Upper lobe of left lung (tissue), 6 donors: ENCODE measurements around the gene ZNF724. TPM values are rescaled to one million over a fixed set of nuclear protein-coding genes. Genes with fewer than 3 reads are reported as not detected.
"Not testable (repeated sequence)": the region's sequence is repeated elsewhere in the genome, so short reads cannot be mapped to it uniquely, and the experiment has no call there.

ENCODE experiments used
- ATAC-seq, 2 donors: fragments of 200-7000 bp; cut with Tn5 transposase; one replicate each; pipeline ENCODE4 v1.9.1; 2022; ENCODE audit warnings: mild to moderate bottlenecking in 2 of 2, moderate library complexity in 2 of 2; ENCODE audit not compliant: low FRiP score in 2 of 2
- DNase-seq, 2 donors: peaks; one replicate each; pipeline ENCODE4 v3.0.0-alpha.2; 2019 to 2020
- H3K27ac ChIP-seq, 4 donors: fragments of 200-600 bp; sonication (generic); one replicate each; pipeline ENCODE4 v1.5.1; 2016 to 2019
- H3K27me3 ChIP-seq, 4 donors: fragments of 200-600 bp; sonication (generic); one replicate each; pipeline ENCODE4 v1.5.1; 2017 to 2019
- H3K36me3 ChIP-seq, 4 donors: fragments of 200-600 bp; sonication (generic); one replicate each; pipeline ENCODE4 v1.5.1; 2016 to 2019
- H3K4me1 ChIP-seq, 4 donors: fragments of 200-600 bp; sonication (generic); one replicate each; pipeline ENCODE4 v1.5.1; 2018 to 2019
- H3K4me3 ChIP-seq, 4 donors: fragments of 200-600 bp; sonication (generic); one replicate each; pipeline ENCODE4 v1.5.1; 2017 to 2019; ENCODE audit warnings: mild to moderate bottlenecking in 2 of 4, moderate library complexity in 1 of 4
- H3K9me3 ChIP-seq, 4 donors: fragments of 200-600 bp; sonication (generic); one replicate each; pipeline ENCODE4 v1.5.1; 2018 to 2019
- CTCF ChIP-seq, 6 experiments: fragments of 450-650 bp in 4 of 6; fragments of 200-600 bp in 2 of 6; sonication (generic) in 2 of 6; IDR thresholded peaks; one replicate each; pipeline ENCODE4 v1.5.1; 2016 to 2019; ENCODE audit warnings: antibody characterized with exemption in 6 of 6
- EP300 ChIP-seq, 4 donors: sonication (generic); formaldehyde crosslinking; IDR thresholded peaks; one replicate each; pipeline ENCODE4 v1.5.1; 2017; ENCODE audit warnings: antibody characterized with exemption in 4 of 4, control low read depth in 2 of 4
- POLR2A ChIP-seq, 4 donors: fragments of 450-650 bp; IDR thresholded peaks; one replicate each; pipeline ENCODE4 v1.5.1; 2016 to 2017; ENCODE audit warnings: antibody characterized with exemption in 4 of 4, mild to moderate bottlenecking in 2 of 4
- POLR2AphosphoS5 ChIP-seq, 2 donors: sonication (generic); formaldehyde crosslinking; IDR thresholded peaks; one replicate each; pipeline ENCODE4 v1.5.1; 2017; ENCODE audit warnings: antibody characterized with exemption in 2 of 2
- WGBS, 2 donors: methylation state at CpG; one replicate each; pipeline ENCODE4 v1.1.5; 2017 to 2018; 5-methylcytosine and 5-hydroxymethylcytosine counted together
- total RNA-seq, 6 donors: library from RNA; depleted of rRNA in 4 of 6; stranded (reverse); fragments of >200 nt in 4 of 6; gene quantifications; one replicate each; pipeline versions ENCODE4 v1.1.0 to v1.2.1, GENCODE V29; 2016 to 2021
- donor health status: DM: no; HTN: no; CAD: no; lungs with moderate emphysema.
- donor health status: DM: no; HTN: yes; CAD: no; lungs with severe emphysema.

ZNF724 gene
- total RNA-seq, 6 donors from 2014 or later, result 1.1 to 5.2 (median 2.3) TPM

- TF ChIP-seq POLR2AphosphoS5 (IDR thresholded peaks at IDR 0.05) (no peak), EP300 (IDR thresholded peaks at IDR 0.05) (no peak), POLR2A (IDR thresholded peaks at IDR 0.05) (no peak), CTCF (IDR thresholded peaks at IDR 0.05) (no peak)
- DNase-seq, result no peak
These were observed 35.8 kb upstream of the ZNF724 start for GRCh38 chr19:23285948-23286347.

DNA sequence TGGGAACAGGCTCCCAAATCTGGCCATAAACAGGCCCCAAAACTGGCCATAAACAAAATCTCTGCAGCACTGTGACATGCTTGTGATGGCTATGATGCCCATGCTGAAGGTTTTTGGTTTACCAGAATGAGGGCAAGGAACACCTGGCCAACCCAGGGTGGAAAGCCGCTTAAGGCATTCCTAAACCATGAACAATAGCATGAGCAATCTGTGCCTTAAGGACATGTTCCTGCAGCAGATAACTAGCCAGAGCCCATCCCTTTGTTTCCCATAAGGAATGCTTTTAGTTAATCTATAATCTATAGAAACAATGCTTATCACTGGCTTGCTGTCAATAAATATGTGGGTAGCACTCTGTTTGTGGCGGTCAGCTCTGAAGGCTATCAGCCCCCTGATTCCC, 35.1 kb upstream of the ZNF724 start:
- H3K27me3 ChIP-seq, DNase-seq, H3K27ac ChIP-seq, ATAC-seq, H3K4me3 ChIP-seq, H3K36me3 ChIP-seq, H3K9me3 ChIP-seq, H3K4me1 ChIP-seq: not testable (repeated sequence)
- WGBS, 2 donors, result 88 to 100% methylated on average over 2 of the region's 2 CpGs

More at GRCh38 chr19:23285948-23286347, 35.8 kb upstream of the ZNF724 start:
- Histone ChIP-seq H3K27me3 (no peaks in the 10 kb centered on the region), H3K27ac (no peak overlapping the region), H3K4me1 (no peaks in the 10 kb centered on the region), H3K9me3 (peaks cover 0 to 5% (median 0%) of the 10 kb centered on the region in 4 donors), H3K36me3 (no peaks in the 10 kb centered on the region), H3K4me3 (no peak overlapping the region)
- no peak for ATAC-seq
- WGBS, 2 donors, result 80 to 95% methylated on average over 1 of the region's 1 CpG

DNA sequence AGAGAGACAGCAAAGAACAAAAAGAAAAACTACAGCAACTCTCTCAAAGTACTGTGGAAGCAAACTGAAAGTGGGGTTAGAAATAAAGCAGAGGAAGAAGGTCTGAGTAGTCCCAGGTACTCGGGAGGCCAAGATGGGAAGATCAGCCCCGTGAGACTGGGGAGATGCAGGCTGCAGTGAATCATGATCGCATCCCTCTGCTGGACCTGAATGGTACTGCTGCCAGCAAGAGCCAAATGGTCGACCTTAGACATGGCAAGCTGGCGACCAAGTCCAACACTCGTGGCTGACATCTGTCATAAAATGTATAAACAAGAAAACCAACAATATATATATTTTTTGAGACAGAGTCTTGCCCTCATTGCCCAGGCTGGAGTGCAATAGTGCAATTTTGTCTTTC, 33.7 kb upstream of the ZNF724 start:
- Histone ChIP-seq H3K27ac (no peak overlapping the region), H3K9me3 (no peaks in the 10 kb centered on the region), H3K27me3 (no peaks in the 10 kb centered on the region), H3K36me3 (no peaks in the 10 kb centered on the region), H3K4me3 (no peak overlapping the region), H3K4me1 (no peaks in the 10 kb centered on the region)
- ATAC-seq (peak; percentile 61 to 79), DNase-seq (peak in 1 of 2 donors; percentile 48)
- 11 to 16% methylated on average over 6 of the region's 6 CpGs for WGBS, 2 donors
- TF ChIP-seq CTCF (IDR thresholded peaks at IDR 0.05), result peak; percentile 46 to 77 (median 66)
- no peak for TF ChIP-seq POLR2A (IDR thresholded peaks at IDR 0.05)
- no peak for TF ChIP-seq POLR2AphosphoS5 (IDR thresholded peaks at IDR 0.05)
- TF ChIP-seq EP300 (IDR thresholded peaks at IDR 0.05), result no peak

DNA sequence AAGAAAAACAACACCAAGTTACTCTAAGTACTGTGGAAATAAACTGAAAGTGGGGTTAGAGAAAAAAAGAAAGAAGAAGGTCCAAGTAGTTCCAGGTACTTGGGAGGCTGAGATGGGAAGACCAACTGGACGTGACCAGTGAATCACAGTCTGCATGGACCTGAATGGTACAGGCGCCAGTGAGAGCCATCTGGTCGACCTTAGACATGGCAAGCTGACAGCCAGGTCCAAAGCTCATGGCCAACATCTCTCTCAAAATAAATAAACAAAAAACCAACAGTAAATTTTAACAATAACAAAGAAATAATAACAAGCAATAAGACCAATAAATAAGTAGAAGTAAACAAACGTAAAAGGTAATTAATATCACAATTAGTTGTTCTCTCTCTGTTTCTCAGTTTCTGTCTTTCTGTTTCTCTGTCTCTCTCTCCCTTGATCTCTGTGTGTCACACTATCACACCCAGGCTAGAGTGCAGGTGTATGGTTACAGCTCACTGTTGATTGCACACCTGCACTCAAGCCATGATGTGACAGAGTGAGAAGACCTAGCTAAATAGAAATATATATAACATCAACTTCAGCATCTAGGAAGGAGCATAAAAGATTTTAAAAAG, 31.6 kb upstream of the ZNF724 start:
- 77 to 82% methylated on average over 4 of the region's 4 CpGs for WGBS, 2 donors
- no peaks in the 10 kb centered on the region for H3K36me3 ChIP-seq
- H3K9me3 ChIP-seq, result no peaks in the 10 kb centered on the region
- no peak for TF ChIP-seq POLR2AphosphoS5 (IDR thresholded peaks at IDR 0.05)
- TF ChIP-seq POLR2A (IDR thresholded peaks at IDR 0.05), result no peak
- TF ChIP-seq EP300 (IDR thresholded peaks at IDR 0.05), result no peak
- no peak for TF ChIP-seq CTCF (IDR thresholded peaks at IDR 0.05)
- no peak for DNase-seq
- ATAC-seq, result no peak
- H3K4me3 ChIP-seq, result no peak overlapping the region
- H3K27ac ChIP-seq, result no peak overlapping the region
- H3K4me1 ChIP-seq, result no peaks in the 10 kb centered on the region
- no peaks in the 10 kb centered on the region for H3K27me3 ChIP-seq

DNA sequence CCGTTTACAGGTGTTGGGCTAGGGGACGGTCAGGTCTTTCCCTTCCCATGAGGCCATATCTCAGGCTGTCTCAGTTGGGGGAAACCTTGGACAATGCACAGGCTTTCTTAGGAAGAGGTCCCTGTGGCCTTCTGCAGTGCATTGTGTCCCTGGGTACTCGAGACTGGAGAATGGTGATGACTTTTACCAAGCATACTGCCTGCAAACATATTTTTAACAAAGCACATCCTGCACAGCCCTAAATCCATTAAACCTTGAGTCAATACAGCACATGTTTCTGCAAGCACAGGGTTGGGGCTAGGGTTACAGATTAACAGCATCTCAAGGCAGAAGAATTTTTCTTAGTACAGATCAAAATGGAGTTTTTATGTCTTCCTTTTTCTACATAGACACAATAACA, 27.9 kb upstream of the ZNF724 start:
- DNase-seq, H3K27ac ChIP-seq, H3K4me3 ChIP-seq, ATAC-seq, H3K36me3 ChIP-seq, H3K4me1 ChIP-seq, H3K27me3 ChIP-seq, H3K9me3 ChIP-seq: not testable (repeated sequence)
- 60% methylated on average over 3 of the region's 3 CpGs for WGBS, 2 donors
